Activated B cell treated with CpG ODN at 0.5 μM for 24 hours (primary cell): Measurements from ENCODE around the gene FAM13C. TPM values are rescaled to one million over a fixed set of nuclear protein-coding genes. Genes with fewer than 3 reads are reported as not detected.

ENCODE experiments used
- ATAC-seq: fragments of 200-7000 bp; cut with Tn5 transposase; one replicate; pipeline ENCODE4 v1.10.0; 2021; ENCODE audit warnings: low read depth, mild to moderate bottlenecking, moderate library complexity
- CTCF ChIA-PET: fragments of 350-600 bp; sonication (Branson Sonifier 250); formaldehyde crosslinking; loops from one replicate; lab custom pipeline; 2021; ENCODE audit warnings: antibody characterized with exemption; lab: Charles Lee
- POLR2A ChIA-PET: fragments of 350-600 bp; sonication (Branson Sonifier 250); formaldehyde crosslinking; loops from one replicate; lab custom pipeline; 2021; ENCODE audit warnings: antibody characterized with exemption; lab: Charles Lee
- DNase-seq: peaks from one replicate; pipeline ENCODE4 v3.0.0; 2022
- H3K27ac Mint-ChIP-seq: one replicate; pipeline ENCODE4 v1.8.0; 2020; ENCODE audit warnings: mixed read lengths
- H3K27me3 Mint-ChIP-seq: one replicate; pipeline ENCODE4 v1.8.0; 2021; ENCODE audit warnings: mixed read lengths
- H3K36me3 Mint-ChIP-seq: one replicate; pipeline ENCODE4 v1.8.0; 2021; ENCODE audit warnings: low read depth, mixed read lengths
- H3K4me1 Mint-ChIP-seq: one replicate; pipeline ENCODE4 v1.8.0; 2021; ENCODE audit warnings: mixed read lengths
- H3K4me3 Mint-ChIP-seq: one replicate; pipeline ENCODE4 v1.8.0; 2020; ENCODE audit warnings: mild to moderate bottlenecking, mixed read lengths
- H3K9me3 Mint-ChIP-seq: one replicate; pipeline ENCODE4 v1.8.0; 2020; ENCODE audit warnings: mixed read lengths
- intact Hi-C: fragments of 100-400 bp; cut with micrococcal nuclease; formaldehyde crosslinking; loops from one replicate; pipeline ENCODE4 v1.15.1; 2024
- total RNA-seq: library from RNA; stranded (reverse); gene quantifications from 2 replicates; pipeline ENCODE4 v1.2.3, GENCODE V29; 2022
- TF ChIP-seq, protein P1 (sequence below): fragments of 200-600 bp; IDR thresholded peaks from one replicate; pipeline ENCODE4 v1.8.0; 2022; ENCODE audit warnings: antibody characterized with exemption, mild to moderate bottlenecking

FAM13C gene
- total RNA-seq, 1 donor from 2014 or later, result not detected

DNA sequence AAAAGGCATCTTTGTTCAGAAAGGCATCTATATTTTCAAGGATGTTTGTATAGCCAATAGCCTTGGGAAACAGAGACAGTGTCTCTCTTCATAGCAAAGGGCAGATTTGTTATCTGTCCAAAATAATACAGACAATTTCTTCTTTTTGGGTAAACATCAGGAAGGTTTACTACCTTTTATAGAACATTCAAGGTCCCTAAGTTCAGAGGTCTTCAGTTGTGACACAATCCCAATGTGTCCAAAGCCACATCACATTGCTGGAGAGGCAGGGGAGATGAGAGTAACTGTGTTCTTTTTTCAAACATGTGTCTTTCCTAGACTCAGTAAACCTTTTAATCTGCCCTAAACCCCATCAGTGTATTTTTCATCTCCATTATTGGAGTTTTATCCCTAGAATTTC, 33.6 kb upstream of the FAM13C start:
- peaks cover 2% of the 10 kb centered on the region for H3K9me3 Mint-ChIP-seq
- no peak overlapping the region for H3K4me3 Mint-ChIP-seq
- H3K36me3 Mint-ChIP-seq, result no peaks in the 10 kb centered on the region
- TF ChIP-seq, protein P1, sequence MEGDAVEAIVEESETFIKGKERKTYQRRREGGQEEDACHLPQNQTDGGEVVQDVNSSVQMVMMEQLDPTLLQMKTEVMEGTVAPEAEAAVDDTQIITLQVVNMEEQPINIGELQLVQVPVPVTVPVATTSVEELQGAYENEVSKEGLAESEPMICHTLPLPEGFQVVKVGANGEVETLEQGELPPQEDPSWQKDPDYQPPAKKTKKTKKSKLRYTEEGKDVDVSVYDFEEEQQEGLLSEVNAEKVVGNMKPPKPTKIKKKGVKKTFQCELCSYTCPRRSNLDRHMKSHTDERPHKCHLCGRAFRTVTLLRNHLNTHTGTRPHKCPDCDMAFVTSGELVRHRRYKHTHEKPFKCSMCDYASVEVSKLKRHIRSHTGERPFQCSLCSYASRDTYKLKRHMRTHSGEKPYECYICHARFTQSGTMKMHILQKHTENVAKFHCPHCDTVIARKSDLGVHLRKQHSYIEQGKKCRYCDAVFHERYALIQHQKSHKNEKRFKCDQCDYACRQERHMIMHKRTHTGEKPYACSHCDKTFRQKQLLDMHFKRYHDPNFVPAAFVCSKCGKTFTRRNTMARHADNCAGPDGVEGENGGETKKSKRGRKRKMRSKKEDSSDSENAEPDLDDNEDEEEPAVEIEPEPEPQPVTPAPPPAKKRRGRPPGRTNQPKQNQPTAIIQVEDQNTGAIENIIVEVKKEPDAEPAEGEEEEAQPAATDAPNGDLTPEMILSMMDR, result no peak
- ChIA-PET CTCF (no interaction called here), POLR2A (no interaction called here)
- no peaks in the 10 kb centered on the region for H3K4me1 Mint-ChIP-seq
- no peaks in the 10 kb centered on the region for H3K27me3 Mint-ChIP-seq
- intact Hi-C loops, result no loop called here
- H3K27ac Mint-ChIP-seq, result no peak overlapping the region
- DNase-seq (no peak), ATAC-seq (no peak)

DNA sequence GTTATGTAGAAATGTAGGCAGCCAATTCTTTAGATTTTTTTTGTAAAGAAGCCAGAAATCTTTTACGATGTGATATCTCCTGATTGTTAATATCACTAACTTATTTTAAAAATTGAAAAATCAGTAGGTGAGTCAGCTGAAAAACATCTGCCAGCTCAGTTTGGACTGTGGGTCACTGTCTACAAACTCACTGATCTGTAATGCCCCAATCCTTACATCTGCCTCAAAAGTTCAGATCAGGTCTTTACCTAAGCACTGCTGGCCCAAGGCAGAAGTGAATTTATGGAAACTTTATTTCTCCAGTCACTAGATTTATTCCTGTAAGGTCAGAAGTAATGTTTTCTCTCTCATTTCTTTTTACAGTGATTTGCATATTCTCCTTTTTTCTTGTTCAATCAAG, 31.0 kb upstream of the FAM13C start:
- POLR2A ChIA-PET, result no interaction called here
- Mint-ChIP-seq H3K9me3 (no peaks in the 10 kb centered on the region), H3K4me3 (no peak overlapping the region), H3K27ac (no peak overlapping the region), H3K4me1 (no peaks in the 10 kb centered on the region), H3K27me3 (no peaks in the 10 kb centered on the region), H3K36me3 (no peaks in the 10 kb centered on the region)
- TF ChIP-seq, protein P1, result no peak
- intact Hi-C loops, result no loop called here
- ATAC-seq (no peak), DNase-seq (no peak)
- CTCF ChIA-PET, result no interaction called here

DNA sequence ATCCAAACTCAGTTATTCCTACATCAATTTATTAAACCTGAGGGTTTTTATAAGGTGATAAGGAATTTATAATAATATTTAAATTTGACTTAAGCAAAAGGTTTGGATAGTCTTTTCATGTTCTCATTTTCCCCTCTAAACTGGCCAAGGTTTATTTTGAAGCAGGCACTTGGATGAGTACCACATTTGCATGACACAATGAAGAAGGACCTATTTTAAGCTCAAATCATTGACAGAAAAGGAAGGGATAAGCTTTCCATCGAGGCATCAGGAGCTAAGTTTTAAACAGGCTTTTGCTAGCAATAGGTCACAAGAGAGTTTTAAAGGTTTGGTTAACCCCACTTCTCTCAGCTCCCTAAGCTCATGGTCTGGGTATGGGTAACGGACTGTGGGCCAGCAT, 28.7 kb upstream of the FAM13C start:
- H3K9me3 Mint-ChIP-seq, result no peaks in the 10 kb centered on the region
- TF ChIP-seq, protein P1, result no peak
- H3K4me3 Mint-ChIP-seq, result no peak overlapping the region
- H3K27me3 Mint-ChIP-seq, result no peaks in the 10 kb centered on the region
- POLR2A ChIA-PET, result no interaction called here
- DNase-seq (no peak), ATAC-seq (no peak)
- CTCF ChIA-PET, result no interaction called here
- H3K36me3 Mint-ChIP-seq, result no peaks in the 10 kb centered on the region
- intact Hi-C loops, result no loop called here
- no peaks in the 10 kb centered on the region for H3K4me1 Mint-ChIP-seq
- H3K27ac Mint-ChIP-seq, result no peak overlapping the region

DNA sequence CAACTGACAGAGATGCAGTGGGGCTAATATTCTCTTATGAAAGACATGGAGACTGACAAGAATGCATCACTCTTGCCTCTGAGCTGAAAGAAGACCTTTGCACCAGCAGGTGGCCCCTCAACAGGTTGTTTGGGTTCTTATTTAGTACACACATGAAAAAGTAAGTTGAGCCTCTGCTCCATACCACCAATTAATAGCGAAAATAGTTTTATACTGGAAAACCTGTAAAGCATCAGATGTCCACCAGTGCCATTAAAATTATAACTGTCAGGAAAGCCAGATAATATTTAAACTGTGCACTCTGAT, 26.3 kb upstream of the FAM13C start:
- Mint-ChIP-seq H3K9me3 (no peaks in the 10 kb centered on the region), H3K4me1 (no peaks in the 10 kb centered on the region), H3K36me3 (no peaks in the 10 kb centered on the region), H3K4me3 (no peak overlapping the region), H3K27me3 (no peaks in the 10 kb centered on the region), H3K27ac (no peak overlapping the region)
- ChIA-PET CTCF (no interaction called here), POLR2A (no interaction called here)
- TF ChIP-seq, protein P1, result no peak
- intact Hi-C loops, result no loop called here
- ATAC-seq (no peak), DNase-seq (no peak)

DNA sequence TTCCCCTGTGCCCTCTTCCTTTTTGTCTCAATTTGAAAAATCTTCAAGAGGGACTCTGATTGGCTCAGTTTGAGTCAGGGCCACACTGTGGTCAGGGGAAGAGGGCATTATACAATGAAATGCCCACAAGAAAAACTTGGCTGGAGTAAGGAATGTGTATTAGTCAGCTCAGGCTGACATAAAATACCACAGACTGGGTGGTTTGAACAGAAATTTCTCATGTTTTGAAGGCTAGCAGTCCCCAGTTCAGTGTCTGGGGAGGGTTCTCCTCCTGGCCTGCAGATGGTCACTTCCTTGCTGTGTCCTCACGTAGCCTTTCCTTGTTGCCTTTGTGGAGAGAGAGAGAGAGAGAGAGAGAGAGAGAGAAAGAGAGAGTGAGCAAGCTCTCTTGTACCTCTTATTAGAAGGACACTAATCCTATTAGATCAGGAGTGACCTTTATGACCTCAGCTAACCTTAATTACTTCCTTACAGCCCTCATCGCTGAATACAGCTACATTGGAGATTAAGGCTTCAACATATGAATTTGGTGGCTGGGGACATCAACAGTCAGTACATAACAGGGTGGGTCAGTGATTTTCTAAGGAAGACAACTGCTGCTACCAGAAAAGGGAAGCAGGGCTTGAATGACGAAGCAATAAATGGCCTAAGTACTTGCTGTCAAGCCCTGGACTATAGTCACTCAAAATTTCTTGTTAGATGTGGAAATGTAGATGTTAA, 25.8 kb upstream of the FAM13C start:
- ATAC-seq, result no peak
- Mint-ChIP-seq H3K27me3 (no peaks in the 10 kb centered on the region), H3K36me3 (no peaks in the 10 kb centered on the region), H3K27ac (no peak overlapping the region), H3K4me1 (no peaks in the 10 kb centered on the region), H3K4me3 (no peak overlapping the region), H3K9me3 (no peaks in the 10 kb centered on the region)
- POLR2A ChIA-PET, result no interaction called here
- intact Hi-C loops, result no loop called here
- TF ChIP-seq, protein P1, result no peak
- CTCF ChIA-PET, result no interaction called here
- no peak for DNase-seq
